HepG2 (cell line): ENCODE measurements around the gene PLXNC1. TPM values are rescaled to one million over a fixed set of nuclear protein-coding genes. Genes with fewer than 3 reads are reported as not detected.
A peak's percentile ranks its signal among the peaks of the same experiment; 100 is the strongest.

Experiments
- ATRX ChIP-seq: sonication (generic); formaldehyde crosslinking; IDR thresholded peaks from 2 replicates; pipeline ENCODE4 v1.4.0; 2020; ENCODE audit warnings: missing genetic modification reagents, borderline replicate concordance
- FOXA3 ChIP-seq: IDR thresholded peaks from 2 replicates; pipeline ENCODE4 v1.6.1; 2016; ENCODE audit warnings: missing genetic modification reagents, missing compliant biosample characterization
- KLF6 ChIP-seq: IDR thresholded peaks from 2 replicates; pipeline ENCODE4 v1.8.0; 2016; ENCODE audit warnings: missing biosample characterization, missing genetic modification reagents
- SALL2 ChIP-seq: sonication (generic); formaldehyde crosslinking; IDR thresholded peaks from 2 replicates; pipeline ENCODE4 v1.8.1; 2023; ENCODE audit warnings: mild to moderate bottlenecking, missing genetic modification reagents, inconsistent platforms
- ZEB1 ChIP-seq: IDR thresholded peaks from 2 replicates; pipeline ENCODE4 v1.6.1; 2012; ENCODE audit warnings: mild to moderate bottlenecking, low read depth, inconsistent platforms; ENCODE audit not compliant: insufficient replicate concordance
- ZNF724P ChIP-seq: sonication (generic); formaldehyde crosslinking; IDR thresholded peaks from 2 replicates; pipeline ENCODE4 v1.8.0; 2022; ENCODE audit warnings: missing genetic modification reagents, borderline replicate concordance
- ZNF773 ChIP-seq: sonication (generic); formaldehyde crosslinking; IDR thresholded peaks from 2 replicates; pipeline ENCODE4 v1.4.0; 2020; ENCODE audit warnings: missing genetic modification reagents, borderline replicate concordance
- polyA plus RNA-seq, 8 experiments: library from polyadenylated mRNA; depleted of rRNA in 3 of 8; stranded (reverse) in 7 of 8; unstranded in 1 of 8; fragments of >200 nt; fragmentation: Illumina TruSeq in 4 of 8; extraction: Trizol in 4 of 8; gene quantifications; 2 replicates each; pipeline versions ENCODE4 v1.2.1 to v1.2.3, GENCODE V29; 2011 to 2016; ENCODE audit warnings: low read depth in 4 of 8, missing spikeins in 1 of 8, mixed read lengths in 1 of 8; ENCODE audit not compliant: insufficient read depth in 1 of 8
- total RNA-seq, 5 experiments: library from RNA; depleted of rRNA; stranded (reverse); fragments of >200 nt; fragmentation: Illumina TruSeq; extraction: Trizol; gene quantifications; 2 replicates each; pipeline ENCODE4 v1.2.3, GENCODE V29; 2016; ENCODE audit warnings: low read depth in 1 of 5
- TF ChIP-seq, protein P1 (sequence below): sonication (generic); formaldehyde crosslinking; IDR thresholded peaks from 2 replicates; pipeline ENCODE4 v1.5.0; 2020; ENCODE audit warnings: mild to moderate bottlenecking, missing genetic modification reagents, borderline replicate concordance
- TF ChIP-seq, protein P2 (sequence below): sonication (generic); formaldehyde crosslinking; IDR thresholded peaks from 2 replicates; pipeline ENCODE4 v1.4.0; 2020; ENCODE audit warnings: missing genetic modification reagents
- TF ChIP-seq, protein P3 (sequence below): sonication (generic); formaldehyde crosslinking; IDR thresholded peaks from 2 replicates; pipeline ENCODE4 v1.5.1; 2020; ENCODE audit warnings: missing genetic modification reagents, mild to moderate bottlenecking, borderline replicate concordance
- TF ChIP-seq, protein P4 (sequence below): sonication (generic); formaldehyde crosslinking; IDR thresholded peaks from 2 replicates; pipeline ENCODE4 v1.9.0; 2021; ENCODE audit warnings: missing genetic modification reagents, borderline replicate concordance

Gene PLXNC1
- total and polyA plus RNA-seq, 2 of the 13 experiments (the other 11 are each of a cell fraction or from before 2014, with no cell fraction given), result 6.6 to 11.2 TPM

DNA sequence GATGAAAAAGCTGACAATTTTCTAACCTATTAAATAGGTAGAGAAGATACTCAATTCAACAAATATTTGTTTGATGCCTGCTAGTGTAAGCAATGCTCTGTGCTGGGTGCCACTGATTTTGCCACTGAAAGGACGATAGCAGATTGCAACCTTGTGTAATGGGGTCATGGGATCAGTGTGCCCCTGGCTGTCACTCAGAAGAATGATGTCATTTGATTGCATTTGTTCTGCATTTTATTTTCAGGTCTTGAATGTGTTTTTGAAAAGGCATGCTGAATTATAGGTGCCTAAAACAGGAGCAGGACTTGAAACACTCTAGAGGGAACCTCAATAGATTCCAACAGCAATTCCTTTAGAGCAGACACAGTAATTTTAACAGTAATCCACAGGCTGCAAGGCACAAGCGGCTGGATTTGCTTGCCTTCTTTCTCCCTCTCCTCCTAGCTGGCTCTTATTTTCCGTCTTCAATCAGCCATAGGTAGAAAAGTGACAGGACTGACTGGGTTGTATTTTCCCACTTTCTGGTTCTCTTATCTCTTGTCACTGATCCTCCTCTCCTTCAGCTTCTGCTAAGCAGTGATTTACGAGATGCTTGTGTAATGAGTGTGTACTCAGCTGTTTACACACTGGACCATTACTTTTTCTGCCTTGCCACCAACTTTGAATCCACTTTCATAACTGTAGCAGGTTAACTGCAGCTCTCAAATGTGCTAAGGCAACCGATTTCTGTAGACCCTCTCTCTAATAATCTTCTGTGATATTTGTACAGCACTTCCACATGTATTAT lies 4.1 kb downstream of the PLXNC1 start (continued):
- TF ChIP-seq, protein P1, sequence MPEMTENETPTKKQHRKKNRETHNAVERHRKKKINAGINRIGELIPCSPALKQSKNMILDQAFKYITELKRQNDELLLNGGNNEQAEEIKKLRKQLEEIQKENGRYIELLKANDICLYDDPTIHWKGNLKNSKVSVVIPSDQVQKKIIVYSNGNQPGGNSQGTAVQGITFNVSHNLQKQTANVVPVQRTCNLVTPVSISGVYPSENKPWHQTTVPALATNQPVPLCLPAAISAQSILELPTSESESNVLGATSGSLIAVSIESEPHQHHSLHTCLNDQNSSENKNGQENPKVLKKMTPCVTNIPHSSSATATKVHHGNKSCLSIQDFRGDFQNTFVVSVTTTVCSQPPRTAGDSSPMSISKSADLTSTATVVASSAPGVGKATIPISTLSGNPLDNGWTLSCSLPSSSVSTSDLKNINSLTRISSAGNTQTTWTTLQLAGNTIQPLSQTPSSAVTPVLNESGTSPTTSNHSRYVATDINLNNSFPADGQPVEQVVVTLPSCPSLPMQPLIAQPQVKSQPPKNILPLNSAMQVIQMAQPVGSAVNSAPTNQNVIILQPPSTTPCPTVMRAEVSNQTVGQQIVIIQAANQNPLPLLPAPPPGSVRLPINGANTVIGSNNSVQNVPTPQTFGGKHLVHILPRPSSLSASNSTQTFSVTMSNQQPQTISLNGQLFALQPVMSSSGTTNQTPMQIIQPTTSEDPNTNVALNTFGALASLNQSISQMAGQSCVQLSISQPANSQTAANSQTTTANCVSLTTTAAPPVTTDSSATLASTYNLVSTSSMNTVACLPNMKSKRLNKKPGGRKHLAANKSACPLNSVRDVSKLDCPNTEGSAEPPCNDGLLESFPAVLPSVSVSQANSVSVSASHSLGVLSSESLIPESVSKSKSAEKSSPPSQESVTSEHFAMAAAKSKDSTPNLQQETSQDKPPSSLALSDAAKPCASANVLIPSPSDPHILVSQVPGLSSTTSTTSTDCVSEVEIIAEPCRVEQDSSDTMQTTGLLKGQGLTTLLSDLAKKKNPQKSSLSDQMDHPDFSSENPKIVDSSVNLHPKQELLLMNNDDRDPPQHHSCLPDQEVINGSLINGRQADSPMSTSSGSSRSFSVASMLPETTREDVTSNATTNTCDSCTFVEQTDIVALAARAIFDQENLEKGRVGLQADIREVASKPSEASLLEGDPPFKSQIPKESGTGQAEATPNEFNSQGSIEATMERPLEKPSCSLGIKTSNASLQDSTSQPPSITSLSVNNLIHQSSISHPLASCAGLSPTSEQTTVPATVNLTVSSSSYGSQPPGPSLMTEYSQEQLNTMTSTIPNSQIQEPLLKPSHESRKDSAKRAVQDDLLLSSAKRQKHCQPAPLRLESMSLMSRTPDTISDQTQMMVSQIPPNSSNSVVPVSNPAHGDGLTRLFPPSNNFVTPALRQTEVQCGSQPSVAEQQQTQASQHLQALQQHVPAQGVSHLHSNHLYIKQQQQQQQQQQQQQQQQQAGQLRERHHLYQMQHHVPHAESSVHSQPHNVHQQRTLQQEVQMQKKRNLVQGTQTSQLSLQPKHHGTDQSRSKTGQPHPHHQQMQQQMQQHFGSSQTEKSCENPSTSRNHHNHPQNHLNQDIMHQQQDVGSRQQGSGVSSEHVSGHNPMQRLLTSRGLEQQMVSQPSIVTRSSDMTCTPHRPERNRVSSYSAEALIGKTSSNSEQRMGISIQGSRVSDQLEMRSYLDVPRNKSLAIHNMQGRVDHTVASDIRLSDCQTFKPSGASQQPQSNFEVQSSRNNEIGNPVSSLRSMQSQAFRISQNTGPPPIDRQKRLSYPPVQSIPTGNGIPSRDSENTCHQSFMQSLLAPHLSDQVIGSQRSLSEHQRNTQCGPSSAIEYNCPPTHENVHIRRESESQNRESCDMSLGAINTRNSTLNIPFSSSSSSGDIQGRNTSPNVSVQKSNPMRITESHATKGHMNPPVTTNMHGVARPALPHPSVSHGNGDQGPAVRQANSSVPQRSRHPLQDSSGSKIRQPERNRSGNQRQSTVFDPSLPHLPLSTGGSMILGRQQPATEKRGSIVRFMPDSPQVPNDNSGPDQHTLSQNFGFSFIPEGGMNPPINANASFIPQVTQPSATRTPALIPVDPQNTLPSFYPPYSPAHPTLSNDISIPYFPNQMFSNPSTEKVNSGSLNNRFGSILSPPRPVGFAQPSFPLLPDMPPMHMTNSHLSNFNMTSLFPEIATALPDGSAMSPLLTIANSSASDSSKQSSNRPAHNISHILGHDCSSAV (CRISPR knock-in tag), result no peak
- TF ChIP-seq, protein P2, sequence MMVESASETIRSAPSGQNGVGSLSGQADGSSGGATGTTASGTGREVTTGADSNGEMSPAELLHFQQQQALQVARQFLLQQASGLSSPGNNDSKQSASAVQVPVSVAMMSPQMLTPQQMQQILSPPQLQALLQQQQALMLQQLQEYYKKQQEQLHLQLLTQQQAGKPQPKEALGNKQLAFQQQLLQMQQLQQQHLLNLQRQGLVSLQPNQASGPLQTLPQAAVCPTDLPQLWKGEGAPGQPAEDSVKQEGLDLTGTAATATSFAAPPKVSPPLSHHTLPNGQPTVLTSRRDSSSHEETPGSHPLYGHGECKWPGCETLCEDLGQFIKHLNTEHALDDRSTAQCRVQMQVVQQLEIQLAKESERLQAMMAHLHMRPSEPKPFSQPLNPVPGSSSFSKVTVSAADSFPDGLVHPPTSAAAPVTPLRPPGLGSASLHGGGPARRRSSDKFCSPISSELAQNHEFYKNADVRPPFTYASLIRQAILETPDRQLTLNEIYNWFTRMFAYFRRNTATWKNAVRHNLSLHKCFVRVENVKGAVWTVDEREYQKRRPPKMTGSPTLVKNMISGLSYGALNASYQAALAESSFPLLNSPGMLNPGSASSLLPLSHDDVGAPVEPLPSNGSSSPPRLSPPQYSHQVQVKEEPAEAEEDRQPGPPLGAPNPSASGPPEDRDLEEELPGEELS (CRISPR knock-in tag), result peak; percentile 60
- no peak for TF ChIP-seq ZNF724P (CRISPR knock-in tag)
- peak; percentile 93 for TF ChIP-seq FOXA3 (CRISPR knock-in tag)
- TF ChIP-seq ZEB1, result no peak
- no peak for TF ChIP-seq SALL2 (CRISPR knock-in tag)
- TF ChIP-seq KLF6, result no peak
- TF ChIP-seq ZNF773, result no peak
- TF ChIP-seq ATRX (CRISPR knock-in tag), result no peak
- TF ChIP-seq, protein P3, sequence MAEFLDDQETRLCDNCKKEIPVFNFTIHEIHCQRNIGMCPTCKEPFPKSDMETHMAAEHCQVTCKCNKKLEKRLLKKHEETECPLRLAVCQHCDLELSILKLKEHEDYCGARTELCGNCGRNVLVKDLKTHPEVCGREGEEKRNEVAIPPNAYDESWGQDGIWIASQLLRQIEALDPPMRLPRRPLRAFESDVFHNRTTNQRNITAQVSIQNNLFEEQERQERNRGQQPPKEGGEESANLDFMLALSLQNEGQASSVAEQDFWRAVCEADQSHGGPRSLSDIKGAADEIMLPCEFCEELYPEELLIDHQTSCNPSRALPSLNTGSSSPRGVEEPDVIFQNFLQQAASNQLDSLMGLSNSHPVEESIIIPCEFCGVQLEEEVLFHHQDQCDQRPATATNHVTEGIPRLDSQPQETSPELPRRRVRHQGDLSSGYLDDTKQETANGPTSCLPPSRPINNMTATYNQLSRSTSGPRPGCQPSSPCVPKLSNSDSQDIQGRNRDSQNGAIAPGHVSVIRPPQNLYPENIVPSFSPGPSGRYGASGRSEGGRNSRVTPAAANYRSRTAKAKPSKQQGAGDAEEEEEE (CRISPR knock-in tag), result no peak
- TF ChIP-seq, protein P4, sequence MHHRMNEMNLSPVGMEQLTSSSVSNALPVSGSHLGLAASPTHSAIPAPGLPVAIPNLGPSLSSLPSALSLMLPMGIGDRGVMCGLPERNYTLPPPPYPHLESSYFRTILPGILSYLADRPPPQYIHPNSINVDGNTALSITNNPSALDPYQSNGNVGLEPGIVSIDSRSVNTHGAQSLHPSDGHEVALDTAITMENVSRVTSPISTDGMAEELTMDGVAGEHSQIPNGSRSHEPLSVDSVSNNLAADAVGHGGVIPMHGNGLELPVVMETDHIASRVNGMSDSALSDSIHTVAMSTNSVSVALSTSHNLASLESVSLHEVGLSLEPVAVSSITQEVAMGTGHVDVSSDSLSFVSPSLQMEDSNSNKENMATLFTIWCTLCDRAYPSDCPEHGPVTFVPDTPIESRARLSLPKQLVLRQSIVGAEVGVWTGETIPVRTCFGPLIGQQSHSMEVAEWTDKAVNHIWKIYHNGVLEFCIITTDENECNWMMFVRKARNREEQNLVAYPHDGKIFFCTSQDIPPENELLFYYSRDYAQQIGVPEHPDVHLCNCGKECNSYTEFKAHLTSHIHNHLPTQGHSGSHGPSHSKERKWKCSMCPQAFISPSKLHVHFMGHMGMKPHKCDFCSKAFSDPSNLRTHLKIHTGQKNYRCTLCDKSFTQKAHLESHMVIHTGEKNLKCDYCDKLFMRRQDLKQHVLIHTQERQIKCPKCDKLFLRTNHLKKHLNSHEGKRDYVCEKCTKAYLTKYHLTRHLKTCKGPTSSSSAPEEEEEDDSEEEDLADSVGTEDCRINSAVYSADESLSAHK (CRISPR knock-in tag), result no peak
